Activated CD8-positive, alpha-beta memory T cell treated with anti-CD3 and anti-CD28 coated beads for 4 hours (primary cell): ENCODE results near the gene TMC8.

Experiments
- DNase-seq, 2 donors: peaks; one replicate each; pipeline ENCODE4 v3.0.0-alpha.2; 2020; ENCODE audit warnings: low read depth in 2 of 2

Gene TMC8

GRCh38 chr17:78124081-78124835 is 6.3 kb upstream of the TMC8 start:
- DNase-seq, result no peak

- DNase-seq, result no peak
Observed at GRCh38 chr17:78124836-78125137, 5.8 kb upstream of the TMC8 start.

- no peak for DNase-seq
Observed at GRCh38 chr17:78125138-78125913, 5.2 kb upstream of the TMC8 start.

GRCh38 chr17:78125976-78126894 is 4.3 kb upstream of the TMC8 start:
- no peak for DNase-seq

- DNase-seq, result no peak
Observed at GRCh38 chr17:78126895-78127238, 3.7 kb upstream of the TMC8 start.

GRCh38 chr17:78127239-78127887 is 3.2 kb upstream of the TMC8 start:
- DNase-seq, result peak in 1 of 2 donors; percentile 49

GRCh38 chr17:78127888-78128550 is 2.6 kb upstream of the TMC8 start:
- DNase-seq, result no peak

- DNase-seq, result peak in 1 of 2 donors; percentile 62
Observed at GRCh38 chr17:78128551-78129350, 1.8 kb upstream of the TMC8 start, which contains the start of gene TMC6. Gene TMC6, minus strand, starts transcription at chr17:78128755. Its CDS starts 1,923 bp downstream, at chr17:78126832.

- DNase-seq, result no peak
Observed at GRCh38 chr17:78129351-78130089, 1.1 kb upstream of the TMC8 start.

GRCh38 chr17:78130090-78130436 is 508 bp upstream of the TMC8 start:
- no peak for DNase-seq

GRCh38 chr17:78131172-78132083 is 857 bp downstream of the TMC8 start:
- DNase-seq, result peak; percentile 58 to 70

GRCh38 chr17:78132084-78132676 is 1.6 kb downstream of the TMC8 start:
- peak; percentile 49 to 58 for DNase-seq

GRCh38 chr17:78132767-78133178 is 2.2 kb downstream of the TMC8 start:
- no peak for DNase-seq

- no peak for DNase-seq
Observed at GRCh38 chr17:78133179-78133951, 2.8 kb downstream of the TMC8 start.

GRCh38 chr17:78133971-78134898 is 3.7 kb downstream of the TMC8 start:
- peak; percentile 52 to 59 for DNase-seq

GRCh38 chr17:78134899-78135385 is 4.4 kb downstream of the TMC8 start:
- no peak for DNase-seq
